Activated CD8-positive, alpha-beta memory T cell treated with anti-CD3 and anti-CD28 coated beads, Interleukin-2, amount 50 U/mL, for 48 hours (primary cell): ENCODE results near the gene IRAG1.

Experiments used
- DNase-seq: peaks from one replicate; pipeline ENCODE4 v3.0.0-alpha.2; 2020

Gene IRAG1, protein sequence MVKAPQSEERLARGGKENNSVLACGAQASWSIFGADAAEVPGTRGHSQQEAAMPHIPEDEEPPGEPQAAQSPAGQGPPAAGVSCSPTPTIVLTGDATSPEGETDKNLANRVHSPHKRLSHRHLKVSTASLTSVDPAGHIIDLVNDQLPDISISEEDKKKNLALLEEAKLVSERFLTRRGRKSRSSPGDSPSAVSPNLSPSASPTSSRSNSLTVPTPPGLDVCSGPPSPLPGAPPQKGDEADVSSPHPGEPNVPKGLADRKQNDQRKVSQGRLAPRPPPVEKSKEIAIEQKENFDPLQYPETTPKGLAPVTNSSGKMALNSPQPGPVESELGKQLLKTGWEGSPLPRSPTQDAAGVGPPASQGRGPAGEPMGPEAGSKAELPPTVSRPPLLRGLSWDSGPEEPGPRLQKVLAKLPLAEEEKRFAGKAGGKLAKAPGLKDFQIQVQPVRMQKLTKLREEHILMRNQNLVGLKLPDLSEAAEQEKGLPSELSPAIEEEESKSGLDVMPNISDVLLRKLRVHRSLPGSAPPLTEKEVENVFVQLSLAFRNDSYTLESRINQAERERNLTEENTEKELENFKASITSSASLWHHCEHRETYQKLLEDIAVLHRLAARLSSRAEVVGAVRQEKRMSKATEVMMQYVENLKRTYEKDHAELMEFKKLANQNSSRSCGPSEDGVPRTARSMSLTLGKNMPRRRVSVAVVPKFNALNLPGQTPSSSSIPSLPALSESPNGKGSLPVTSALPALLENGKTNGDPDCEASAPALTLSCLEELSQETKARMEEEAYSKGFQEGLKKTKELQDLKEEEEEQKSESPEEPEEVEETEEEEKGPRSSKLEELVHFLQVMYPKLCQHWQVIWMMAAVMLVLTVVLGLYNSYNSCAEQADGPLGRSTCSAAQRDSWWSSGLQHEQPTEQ

DNA sequence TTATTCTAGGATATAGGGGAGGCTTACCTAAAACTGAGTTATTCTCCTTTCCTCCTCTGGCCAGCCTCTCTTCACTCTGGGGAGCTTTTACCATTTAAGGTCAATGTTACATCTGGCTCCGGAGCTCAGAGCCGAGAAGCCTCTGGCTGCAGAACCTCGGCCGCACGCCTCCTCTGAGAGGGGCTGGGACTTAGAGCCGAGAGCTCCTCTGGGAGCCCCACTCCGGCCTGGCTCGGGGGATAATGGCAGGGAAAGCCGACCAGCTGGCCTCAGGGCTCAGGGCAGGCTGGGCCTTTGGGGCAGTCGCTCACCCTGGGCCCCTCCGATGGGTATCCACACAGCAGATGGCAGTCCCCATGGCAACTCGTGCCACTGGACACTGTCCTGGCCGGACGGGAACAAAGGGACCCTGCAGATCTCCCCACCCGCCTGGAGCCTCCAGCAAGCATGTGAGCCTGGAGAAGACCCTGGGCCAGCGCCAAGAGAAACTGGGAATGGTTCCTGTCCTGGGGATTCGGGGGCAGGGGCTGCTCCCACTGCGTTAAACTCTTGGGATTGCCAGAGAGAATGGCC lies at the start of gene IRAG1:
Gene IRAG1, minus strand, starts transcription at position 247 of the 573 bp plus-strand sequence. Its CDS starts 153 bp downstream, at position 94.
- no peak for DNase-seq

DNA sequence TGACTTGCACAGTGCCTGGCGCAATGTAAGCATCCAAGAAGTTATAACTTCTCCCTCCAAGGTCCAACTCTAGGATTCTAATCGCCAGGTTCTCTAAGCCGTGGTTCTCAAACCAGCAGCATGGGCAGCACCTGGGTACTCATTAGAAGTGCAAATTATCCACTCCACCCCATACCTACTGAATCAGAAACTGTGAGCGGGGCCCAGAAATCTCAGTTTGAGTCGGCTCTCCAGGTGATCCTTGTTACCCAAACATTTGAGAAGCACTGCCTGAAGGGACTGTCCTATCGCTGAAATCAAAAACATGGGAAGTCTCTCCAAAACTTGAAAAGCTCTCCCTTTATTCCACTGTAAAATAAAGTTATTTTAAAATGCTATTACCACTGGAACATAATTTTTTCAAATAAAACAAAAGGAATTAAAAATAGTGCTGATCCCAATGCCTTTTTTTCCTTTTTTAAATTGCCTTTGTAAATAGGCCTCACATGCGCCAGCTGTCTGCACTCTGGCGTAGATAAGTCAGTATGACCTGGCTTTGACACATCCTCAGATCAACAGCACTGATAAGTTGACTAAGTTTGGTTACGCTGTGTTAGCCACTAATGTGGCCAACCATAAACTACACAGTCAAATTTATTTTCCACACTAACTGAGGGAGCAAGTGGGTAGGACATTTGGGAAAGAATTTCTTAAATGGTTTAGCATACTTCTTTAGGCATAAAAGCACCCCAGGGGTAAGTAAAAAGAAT lies 49.1 kb upstream of the IRAG1 start:
- DNase-seq = no peak

DNA sequence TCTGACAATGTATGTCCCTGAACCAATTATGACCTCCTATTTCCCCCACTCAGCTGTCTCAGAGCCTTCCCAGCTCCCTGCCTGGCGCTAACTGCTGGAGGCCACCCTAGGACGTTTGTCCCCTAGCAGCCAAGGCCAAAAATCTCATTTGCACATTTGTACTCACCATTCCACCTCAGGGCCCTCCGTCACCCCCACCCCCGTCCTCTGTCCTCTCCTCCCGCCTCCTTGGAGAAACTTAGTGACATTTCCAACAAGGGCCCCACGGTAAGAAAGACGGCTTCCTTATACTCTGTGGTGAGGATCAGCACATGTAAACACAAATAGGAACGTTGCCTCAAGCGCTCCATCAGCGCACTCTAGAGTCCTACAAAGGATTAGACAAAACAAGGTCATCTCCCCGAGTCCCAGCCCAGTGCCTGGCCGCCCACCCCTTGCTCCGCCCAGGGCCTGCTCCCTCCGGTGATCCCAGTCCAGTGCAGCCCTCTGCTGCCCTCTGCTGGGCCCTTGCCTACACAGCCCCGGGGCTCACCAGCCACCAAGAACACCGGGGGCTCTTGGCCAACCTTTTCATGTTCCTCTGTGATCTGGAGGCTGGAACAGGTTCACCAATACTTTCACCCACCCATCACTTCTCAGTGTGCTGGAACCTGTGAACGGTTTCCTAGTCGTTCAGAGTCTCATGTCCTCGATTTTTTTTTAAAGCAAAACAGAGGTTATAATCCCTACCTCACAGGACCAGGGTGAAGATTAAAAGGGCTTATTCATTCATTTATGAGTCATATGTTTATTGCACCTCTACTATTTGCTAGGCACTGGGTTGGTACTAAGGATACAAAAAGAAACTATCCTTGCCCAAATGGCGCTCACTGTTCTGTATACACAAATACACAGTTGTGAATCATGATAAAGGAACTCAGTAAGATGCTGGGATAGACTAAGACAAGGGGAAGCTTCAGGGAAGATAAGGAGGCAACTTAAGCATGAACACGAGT lies 42.2 kb upstream of the IRAG1 start:
- peak; percentile 98 for DNase-seq

DNA sequence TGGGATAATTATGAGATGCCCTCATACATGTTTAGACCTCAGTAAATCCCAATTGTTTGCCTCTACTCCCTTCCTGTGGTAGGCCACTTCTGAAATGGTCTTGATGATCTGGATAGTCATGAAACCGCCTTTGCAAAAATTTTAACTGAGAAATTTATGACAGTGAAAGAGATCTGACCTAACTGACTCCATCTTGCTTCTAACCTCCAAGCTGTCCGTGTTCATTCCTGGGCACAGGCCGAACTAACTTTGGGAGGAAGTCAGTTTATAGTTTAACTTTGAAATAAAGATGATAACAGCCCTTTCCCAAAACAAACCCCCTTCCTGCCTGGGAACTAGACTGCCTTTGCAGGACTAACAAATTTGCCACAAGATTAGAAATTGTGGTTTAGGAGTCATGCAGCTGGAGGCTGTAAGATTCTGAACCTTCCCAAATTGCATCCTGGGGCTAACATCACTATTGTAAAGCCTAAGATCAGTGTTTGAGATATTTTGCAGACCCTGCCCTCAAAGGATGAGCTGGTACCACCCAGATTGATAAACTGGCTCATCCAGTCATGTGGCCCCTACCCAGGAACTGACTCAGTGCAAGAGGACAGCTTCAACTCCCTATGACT lies 37.6 kb upstream of the IRAG1 start:
- no peak for DNase-seq

DNA sequence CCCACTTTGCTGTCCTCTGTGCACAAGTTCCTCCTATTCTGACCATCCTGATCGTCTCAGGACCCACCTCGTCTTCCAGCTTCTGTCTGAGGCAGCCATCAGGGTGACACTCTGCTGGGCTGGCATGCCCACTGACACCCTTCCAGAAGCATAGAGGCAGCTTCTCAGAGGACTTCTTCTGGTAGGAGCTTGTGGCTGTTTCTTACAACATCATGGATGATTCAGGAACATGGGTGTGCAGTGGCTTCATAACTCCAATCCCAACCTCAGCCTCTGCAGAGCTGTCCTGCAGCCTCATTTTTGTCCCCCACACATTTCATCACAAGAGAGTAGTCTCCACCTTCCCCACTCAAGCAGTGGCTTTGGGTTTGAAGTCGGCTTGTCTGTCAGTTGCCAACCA lies 36.6 kb upstream of the IRAG1 start:
- no peak for DNase-seq

DNA sequence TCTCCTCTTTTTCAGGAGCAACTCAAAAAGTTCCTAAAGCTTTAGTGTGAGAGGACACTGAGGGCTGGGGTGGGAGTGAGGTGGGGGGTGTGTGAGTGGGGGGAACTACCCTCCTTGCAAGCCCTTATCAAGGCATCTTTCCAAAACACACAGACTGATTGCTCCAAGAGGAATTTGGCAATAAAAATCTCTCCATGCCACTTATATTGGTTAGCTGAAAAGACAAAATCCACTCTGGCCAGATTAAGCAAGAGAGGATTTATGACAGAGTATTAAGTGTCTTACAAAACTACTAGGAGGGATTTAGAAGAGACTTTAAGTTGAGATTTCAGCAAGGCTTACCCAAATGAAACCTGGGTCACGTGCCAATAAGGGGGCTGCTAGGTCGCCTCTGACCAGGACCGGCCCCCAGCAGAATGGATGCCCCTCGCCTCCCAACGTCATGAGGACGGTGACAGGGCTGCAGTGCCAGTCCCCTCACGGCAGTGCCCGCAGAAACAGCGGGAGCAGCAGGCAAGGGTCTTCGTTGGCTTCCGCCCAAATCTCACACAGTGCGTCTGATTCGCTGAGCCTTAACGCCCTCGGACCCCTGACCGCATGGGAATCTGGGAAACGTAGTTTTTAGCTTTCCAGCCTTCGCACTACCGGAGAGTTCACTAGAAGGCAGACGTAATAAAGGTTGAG lies 35.4 kb upstream of the IRAG1 start:
- DNase-seq = no peak

DNA sequence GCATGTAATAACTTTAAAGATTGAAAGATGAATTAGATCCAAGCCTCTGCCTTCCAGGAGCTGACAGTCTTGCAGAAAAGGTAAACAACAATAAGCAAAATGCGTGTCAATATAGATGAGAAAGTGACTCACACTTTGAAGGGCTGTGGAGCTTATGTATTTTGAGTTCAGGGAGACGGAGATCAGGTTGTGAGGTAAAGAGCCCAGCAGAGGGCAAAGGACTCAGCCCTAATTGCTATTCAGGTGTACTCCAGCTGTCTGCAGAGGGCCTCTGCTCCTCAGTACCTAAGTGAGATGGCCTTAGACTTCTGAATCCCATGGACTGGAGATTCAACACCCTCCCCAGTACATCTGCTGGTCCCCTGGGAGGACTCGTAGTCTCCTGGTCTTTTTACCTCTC lies 34.6 kb upstream of the IRAG1 start:
- no peak for DNase-seq

DNA sequence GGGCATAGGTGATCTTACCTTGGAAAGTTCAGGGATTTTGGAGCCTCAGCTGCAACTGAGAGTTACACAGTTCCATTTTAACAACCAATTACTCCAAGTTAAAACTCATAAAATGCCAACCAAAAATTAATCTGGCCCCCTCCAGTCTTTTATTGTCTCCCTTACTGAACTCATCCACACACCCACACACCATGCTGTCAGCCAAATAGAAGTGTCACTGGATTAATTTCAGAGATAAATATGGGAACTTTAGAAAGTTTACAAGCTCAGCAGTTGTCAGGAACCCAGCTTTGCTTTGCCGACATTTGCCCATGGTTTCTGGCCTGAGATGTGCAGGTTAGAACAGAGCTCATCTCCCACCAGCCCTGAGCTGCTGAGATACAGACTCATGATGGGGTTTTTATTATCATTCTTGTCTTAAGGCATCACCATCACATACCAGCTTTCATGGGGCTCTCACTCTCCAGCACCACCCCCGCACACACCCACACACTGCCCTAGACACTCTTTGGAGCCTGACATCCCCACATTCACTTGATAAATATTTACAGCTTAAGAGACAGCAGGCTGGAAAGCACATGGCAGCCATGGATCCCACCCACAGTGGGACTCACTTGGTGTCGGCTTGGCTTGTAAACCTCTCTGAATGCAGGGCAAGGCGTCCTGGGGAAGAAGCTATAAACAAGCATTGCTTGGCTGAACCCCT lies 33.7 kb upstream of the IRAG1 start:
- DNase-seq = no peak

DNA sequence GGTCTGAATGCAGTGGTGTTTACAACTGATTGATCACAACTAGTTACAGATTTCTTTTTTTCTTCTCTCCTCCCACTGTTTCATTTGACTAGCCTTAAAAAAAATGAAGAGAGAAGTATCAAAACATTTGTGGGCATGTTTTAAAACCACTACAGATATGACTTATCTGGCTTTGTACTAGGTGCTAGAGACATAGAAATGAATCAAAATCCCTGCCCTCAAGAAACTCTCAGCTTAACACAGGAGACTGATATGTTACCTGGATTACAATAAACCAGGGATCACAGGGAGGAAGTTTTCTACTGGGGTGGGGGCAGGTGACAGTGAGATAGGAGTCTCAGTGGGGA lies 32.3 kb upstream of the IRAG1 start:
- no peak for DNase-seq

DNA sequence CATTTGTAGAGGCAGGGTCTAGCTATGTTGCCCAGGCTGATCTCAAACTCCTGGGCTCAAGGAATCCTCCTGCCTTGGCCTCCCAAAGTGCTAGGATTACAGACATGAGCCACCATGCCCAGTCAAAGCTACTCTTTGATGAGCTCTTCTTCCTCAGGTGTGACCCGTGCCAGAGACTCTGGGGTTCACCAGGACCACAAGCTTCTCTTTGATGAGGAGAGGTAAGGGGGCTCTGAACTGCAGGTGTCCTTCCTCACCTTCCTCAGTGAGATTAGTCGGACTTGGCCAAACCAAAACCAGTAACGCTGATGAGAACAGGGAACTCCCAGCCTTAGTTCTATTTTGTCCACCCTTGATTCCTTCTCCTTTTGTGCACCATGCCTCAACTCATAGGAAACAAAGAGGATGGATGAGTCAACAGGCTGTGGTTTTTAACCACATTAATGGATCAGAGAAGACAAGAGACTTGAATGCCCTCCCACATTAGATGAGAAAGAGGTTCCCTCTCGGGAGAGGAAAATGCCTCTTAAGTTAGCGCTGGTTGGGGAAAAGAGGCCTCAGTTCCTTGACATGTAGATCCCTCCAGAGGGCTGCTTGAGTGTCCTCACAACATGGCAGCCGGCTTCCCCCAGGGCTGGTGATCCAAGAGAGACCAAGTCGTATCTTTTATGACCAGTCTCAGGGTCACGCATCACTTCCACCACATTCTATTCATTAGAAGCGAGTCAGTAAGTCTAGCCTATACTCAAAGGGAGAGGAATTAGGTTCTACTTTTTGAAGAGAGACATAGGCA lies 31.8 kb upstream of the IRAG1 start:
- peak; percentile 61 for DNase-seq

DNA sequence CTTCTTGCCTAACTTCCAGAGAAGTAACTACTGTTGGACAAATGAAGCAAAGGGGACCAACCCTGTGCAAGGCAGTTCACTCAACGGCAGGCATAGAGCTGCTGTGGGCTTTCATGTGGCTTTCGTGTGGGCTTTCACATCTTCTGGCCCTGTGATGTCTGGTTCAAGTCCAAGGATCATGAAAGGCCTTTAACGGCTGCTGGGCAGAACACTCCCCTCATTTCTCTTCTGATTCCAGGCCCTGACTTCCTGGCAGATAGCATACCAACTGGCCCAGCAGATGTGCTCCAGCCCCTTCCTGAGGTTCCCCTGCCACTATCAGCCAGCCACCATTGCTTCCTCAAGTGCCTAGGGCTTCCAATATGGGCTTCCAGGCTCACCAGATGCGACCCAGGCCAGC lies 28.8 kb upstream of the IRAG1 start:
- no peak for DNase-seq

DNA sequence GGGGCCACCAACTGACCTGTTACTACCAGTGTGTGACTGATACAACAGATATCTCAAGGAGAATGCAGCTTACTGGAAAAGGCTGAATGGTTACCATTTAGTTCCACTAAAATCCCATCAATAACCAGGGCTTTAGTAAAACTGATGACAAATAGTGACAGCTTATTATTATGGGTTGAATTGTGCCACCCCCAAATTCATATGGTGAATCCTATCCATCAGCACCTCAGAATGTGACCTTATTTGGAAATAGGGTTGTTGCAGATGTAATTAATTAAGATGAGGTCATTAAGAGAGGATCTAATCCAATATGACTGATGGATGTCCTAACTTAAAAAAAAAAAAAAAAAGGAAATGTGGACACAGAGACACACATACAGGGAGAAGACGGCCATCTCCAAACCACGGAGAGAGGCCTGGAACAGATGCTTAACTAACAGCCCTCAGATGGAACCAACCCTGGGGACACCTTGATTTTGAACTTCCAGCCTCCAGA lies 27.4 kb upstream of the IRAG1 start:
- no peak for DNase-seq

DNA sequence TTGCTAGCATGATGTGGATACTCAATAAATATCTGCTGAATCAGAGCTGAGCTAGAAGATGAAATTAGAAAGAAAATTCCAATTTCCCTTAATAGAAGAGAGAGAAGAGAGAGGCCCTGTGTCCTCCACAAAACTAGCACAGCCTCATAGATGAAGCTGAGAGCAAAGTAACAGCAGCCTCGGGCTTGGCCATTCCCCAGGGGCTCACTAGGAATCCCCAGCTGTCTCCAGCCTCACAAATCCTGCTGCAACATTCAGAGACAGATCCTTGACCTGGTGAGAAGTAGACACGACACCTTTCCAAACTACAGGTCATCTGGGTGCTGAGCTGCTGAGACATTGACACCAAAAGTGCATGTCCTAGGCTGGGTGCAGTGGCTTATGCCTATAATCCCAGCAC lies 26.1 kb upstream of the IRAG1 start:
- no peak for DNase-seq

DNA sequence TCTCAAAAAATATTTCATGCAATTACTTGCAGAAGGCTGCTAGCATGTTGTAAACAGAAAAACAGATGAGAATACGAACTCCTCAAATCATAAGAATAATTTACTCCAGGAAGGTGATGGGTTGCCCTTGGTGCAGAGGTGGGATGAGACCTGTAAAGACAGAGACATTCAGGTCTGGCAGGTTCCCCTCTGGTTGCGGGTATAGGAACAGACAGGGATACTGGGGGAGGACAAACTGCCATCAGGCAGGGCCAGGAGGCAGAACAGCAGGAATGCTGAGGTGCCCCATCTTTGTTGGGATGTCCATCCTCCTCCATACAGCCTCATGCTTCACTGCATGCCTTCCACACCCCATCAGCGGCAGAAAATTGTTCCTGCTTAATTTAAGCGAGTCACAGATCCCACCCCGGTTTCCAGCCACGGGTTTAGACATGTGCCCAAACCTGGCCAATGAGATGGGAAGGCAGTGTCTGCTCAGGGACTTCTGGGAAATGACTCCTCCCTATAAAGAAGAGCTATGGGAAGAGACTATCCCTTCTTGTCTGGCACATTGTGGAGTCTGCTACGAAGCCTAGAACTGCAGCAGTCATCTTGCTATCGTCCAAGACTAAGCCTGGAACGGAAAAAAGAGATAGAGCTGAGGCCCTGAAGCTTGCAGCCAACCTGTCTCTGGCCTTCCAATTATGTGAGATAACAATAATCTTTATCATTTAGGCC lies 23.1 kb upstream of the IRAG1 start:
- no peak for DNase-seq

DNA sequence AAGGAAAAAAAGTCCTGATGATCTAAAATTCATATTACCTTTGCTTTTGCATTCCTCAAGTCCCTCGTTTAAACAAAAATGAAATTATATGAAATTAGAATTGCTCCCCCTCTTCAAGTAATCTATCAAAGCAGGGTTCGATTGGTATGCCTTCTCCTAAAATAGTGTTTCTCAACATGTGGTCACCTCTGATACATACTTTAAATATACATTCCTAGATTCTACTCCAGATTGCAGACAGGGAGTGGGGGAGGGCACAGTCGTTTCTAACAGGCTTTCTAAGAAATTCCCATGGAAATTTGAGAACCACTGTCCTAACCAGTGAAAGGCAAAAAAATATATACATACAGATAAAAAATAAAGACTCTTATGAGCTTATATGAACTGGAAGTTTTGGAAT lies 22.6 kb upstream of the IRAG1 start:
- DNase-seq = no peak

DNA sequence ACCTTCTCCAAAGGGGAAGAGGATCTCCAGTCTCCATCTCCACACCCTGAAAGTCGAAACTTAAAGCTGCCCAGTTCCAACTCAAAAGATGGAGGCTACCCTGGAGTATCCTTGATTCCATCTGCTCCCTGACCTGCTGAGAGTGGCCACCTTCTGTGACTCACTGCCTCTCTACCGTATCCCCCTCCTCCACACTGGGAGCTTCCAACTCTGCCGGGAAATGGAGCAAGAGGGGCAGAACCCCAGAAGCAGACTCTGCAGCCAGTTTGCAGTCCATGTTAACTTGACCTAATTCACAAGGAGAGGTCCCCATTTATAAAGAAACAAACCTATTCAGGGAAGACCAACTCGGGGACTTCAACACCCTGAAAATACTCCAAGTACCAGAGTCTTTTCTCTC lies 22.0 kb upstream of the IRAG1 start:
- DNase-seq = no peak

DNA sequence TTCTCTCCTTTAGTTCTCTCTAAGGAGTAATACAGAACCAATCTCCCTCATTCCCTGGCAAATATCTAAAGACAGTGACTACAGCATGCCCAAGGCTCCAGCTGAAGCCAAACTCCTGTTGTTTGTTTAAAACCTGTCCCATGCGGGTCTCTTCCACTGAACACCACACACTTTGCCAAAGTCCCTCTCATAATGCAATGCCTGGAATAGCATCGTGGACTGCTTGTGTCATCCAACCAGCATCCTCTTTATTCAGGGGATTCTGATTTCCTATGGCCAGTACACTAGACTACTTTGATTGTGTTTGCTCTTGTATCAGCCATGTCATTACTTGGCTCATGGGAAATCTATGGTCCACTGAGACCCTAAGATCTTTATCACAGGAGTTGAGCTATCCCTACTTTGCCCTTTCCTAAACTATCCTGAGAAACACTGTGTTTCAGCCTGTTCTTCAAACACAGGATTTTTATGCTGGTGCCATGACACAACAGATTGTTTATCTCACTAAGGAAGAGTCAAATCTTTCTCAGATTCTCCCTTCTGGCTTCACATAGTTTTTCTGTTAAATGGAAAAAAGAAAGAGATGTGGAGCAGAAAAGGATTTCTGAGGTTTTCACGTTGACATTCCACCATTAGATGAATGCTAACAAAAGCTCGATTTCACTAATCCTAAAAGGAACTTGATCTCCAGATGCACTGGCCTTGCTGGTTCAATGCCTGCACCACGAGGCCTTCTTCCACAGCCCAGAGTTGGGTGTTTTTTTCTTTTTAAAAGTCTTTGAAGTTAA lies 15.9 kb upstream of the IRAG1 start:
- no peak for DNase-seq
